Body of pancreas (tissue), 4 donors: ENCODE results near the gene TTC39C.

Experiments used
- CTCF ChIP-seq, 7 experiments: fragments of 450-650 bp in 4 of 7; fragments of 200-600 bp in 3 of 7; sonication (generic) in 3 of 7; IDR thresholded peaks; one replicate each; pipeline ENCODE4 v1.5.1; 2016 to 2019; ENCODE audit warnings: antibody characterized with exemption in 7 of 7
- POLR2A ChIP-seq, 3 donors: fragments of 450-650 bp; IDR thresholded peaks; one replicate each; pipeline ENCODE4 v1.6.1; 2016; ENCODE audit warnings: antibody characterized with exemption in 3 of 3, mild to moderate bottlenecking in 2 of 3

- TF ChIP-seq CTCF (IDR thresholded peaks at IDR 0.05) (no peak), POLR2A (IDR thresholded peaks at IDR 0.05) (no peak)
Observed at GRCh38 chr18:24136967-24137373, 122.4 kb downstream of the TTC39C start.
